ENCODE results near the gene EIF5.

Gene EIF5

GRCh38 chr14:103372552-103373304 lies 38.7 kb downstream of the EIF5 start:
- DNase-seq, result peak; percentile 93

- DNase-seq, result no peak
Measured at GRCh38 chr14:103374121-103374520, 40.1 kb downstream of the EIF5 start.

GRCh38 chr14:103377522-103378037 lies 43.5 kb downstream of the EIF5 start:
- DNase-seq, result no peak

GRCh38 chr14:103378038-103378854 lies 44.2 kb downstream of the EIF5 start:
- DNase-seq, result no peak

- no peak for DNase-seq
Measured at GRCh38 chr14:103380719-103381377, 46.8 kb downstream of the EIF5 start.

GRCh38 chr14:103382376-103382775 lies 48.3 kb downstream of the EIF5 start:
- DNase-seq, result peak; percentile 79

GRCh38 chr14:103384450-103385151 lies 50.6 kb downstream of the EIF5 start:
- DNase-seq, result no peak

GRCh38 chr14:103385152-103385928 lies 51.3 kb downstream of the EIF5 start, which contains the start of gene MARK3:
Gene MARK3 (plus strand): TSS chr14:103385415. CDS start chr14:103386030, 615 bp downstream.
- peak; percentile 97 for DNase-seq

GRCh38 chr14:103385929-103386712 lies 52.1 kb downstream of the EIF5 start:
- DNase-seq, result no peak

- DNase-seq, result no peak
Measured at GRCh38 chr14:103386713-103387329, 52.8 kb downstream of the EIF5 start.

- no peak for DNase-seq
Measured at GRCh38 chr14:103388664-103389063, 54.6 kb downstream of the EIF5 start.

GRCh38 chr14:103390605-103391004 lies 56.6 kb downstream of the EIF5 start:
- no peak for DNase-seq

GRCh38 chr14:103391048-103391447 lies 57.0 kb downstream of the EIF5 start:
- DNase-seq, result peak; percentile 77

- no peak for DNase-seq
Measured at GRCh38 chr14:103392106-103392505, 58.1 kb downstream of the EIF5 start.

- no peak for DNase-seq
Measured at GRCh38 chr14:103392572-103392971, 58.5 kb downstream of the EIF5 start.

GRCh38 chr14:103393070-103393469 lies 59.0 kb downstream of the EIF5 start:
- DNase-seq, result no peak

- DNase-seq, result peak; percentile 64
Measured at GRCh38 chr14:103393676-103394626, 59.9 kb downstream of the EIF5 start.

Data from fibroblast of skin of right biceps (primary cell).